ENCODE data around the gene AP3M1.

AP3M1 gene

DNA sequence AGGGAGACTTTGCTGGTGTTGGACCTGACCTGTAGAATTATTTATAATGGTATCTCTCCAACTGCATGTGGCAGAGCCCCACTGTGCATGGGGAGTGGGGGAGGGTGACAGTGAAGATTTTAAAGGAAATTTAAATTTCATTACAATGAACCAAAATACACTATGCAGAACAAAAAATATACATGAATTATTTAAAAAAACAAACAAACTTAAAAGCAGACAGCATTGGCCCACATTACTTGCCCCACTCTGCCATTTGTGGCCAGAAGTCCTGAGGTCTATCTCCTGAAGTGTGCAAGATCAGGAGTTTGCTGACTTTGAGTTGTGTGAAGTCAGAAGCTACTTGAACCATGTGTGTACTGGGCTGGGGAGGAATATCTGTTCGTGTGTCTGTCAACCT lies 40.5 kb downstream of the AP3M1 start:
- DNase-seq, result no peak

DNA sequence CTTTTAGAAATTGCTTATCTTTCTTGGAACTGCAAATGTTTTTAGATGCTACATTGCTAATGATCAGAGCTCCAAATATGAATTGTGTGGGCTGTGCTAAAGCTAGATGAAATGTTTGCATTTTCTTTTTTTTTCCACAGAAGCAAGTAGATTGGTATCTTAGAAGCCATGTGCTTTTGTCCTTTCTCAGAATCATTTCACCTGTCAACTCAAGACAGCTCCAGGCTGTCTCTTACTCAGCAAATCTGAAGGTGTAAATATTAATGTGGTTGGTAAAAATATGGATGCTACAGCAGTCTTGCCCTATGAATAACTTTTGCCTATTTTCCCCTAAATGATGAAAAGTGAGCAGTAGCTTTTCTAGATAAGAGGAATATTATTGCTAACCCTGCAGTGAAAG lies 41.2 kb downstream of the AP3M1 start:
- no peak for DNase-seq

DNA sequence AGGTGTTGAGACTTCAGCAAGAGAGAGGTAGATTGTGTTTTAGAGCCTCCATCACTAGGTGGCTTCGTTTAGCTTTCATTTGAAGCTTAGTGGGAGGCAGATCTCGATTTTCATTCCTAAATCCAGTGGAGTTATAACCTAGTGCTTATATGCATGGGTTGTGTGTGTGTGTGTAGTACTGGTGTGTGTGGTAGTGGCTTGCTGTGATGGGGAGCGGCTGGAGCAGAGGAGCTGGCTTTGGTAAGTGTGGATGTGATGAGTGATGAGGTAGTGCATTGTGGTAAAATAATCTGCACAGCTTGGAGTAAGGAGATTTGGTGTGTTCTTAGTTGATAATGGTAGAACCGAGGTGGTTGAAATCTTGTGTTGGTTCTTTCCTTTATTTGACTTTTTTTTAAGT lies 43.2 kb downstream of the AP3M1 start:
- DNase-seq, result no peak

DNA sequence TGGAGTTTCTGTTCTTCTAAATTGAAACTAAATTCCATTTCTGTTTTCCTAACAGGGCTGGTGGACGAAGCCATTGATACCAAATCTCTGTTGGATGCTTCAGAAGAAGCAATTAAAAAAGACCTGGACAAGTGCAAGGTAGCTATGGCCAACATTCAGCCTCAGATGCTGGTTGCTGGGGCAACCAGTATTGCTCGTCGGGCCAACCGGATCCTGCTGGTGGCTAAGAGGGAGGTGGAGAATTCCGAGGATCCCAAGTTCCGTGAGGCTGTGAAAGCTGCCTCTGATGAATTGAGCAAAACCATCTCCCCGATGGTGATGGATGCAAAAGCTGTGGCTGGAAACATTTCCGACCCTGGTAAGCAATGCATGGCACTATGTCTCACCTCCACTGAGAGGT lies 45.6 kb downstream of the AP3M1 start:
- no peak for DNase-seq

DNA sequence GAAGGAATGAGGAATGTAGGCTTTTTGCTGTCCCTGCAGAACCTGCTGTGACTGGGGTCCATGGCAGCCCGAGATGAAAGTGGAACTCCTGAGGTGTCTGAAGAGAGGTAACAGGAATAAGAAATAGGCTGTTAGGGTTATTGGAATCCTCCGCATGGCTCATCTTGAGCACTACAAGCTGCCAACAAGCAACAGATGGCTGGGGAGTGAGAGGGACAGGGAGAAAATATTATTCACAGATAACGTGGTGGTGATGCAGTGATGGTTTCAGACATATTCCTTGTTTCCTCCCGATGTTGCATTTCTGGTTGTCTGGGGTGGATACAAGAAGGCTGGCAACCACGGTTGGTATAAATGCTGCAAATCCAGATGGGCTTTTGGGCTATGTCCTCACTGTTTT lies 46.1 kb downstream of the AP3M1 start:
- DNase-seq, result no peak

DNA sequence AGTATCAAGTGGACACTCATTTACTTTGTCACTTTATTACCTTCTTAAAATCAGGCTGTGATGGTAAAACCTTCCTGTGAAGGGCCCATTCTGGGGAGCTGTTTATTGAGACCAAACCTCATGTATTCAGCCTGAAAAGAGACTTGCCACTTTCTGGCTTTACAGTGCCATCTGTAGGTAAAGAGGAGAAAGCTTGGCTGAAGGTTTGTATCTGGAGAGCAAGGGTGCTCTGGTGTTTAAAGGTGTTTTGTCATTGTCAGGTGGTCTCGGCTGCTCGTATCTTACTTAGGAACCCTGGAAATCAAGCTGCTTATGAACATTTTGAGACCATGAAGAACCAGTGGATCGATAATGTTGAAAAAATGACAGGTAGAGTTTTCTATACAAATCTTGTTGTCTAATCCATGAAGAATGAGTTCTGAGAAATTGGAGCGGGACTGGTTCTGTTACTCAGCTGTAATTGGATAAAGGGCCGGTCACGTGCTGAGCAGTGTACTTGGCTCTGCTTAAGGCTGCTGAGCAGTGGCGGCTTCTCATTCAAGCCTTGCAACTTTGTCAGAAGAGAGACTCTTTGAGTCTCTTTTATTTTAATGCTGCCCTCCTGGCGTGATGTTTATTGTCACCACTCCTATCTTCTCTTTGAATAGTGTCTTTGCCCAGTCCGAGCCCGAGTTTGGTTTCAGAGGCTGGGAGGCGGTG lies 46.9 kb downstream of the AP3M1 start:
- peak; percentile 45 for DNase-seq

DNA sequence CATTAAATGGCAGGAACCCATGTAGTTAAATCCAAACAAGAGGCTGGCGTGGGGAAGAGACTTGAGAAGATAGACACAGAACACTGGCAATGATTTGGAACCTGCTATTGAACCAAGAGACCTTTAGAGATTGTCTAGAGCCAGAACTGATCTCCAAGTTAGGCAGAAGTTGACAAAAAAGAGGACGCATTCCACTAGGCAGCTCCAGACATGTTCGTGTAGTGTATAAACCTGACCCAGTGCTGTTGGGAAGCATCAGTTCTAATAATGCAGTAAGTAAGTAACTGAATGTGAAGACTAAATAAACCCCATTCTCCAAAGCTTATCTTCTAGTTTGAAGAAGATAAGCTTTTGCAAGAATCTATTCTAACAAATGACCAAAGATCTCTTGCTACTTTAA lies 50.8 kb downstream of the AP3M1 start:
- no peak for DNase-seq

DNA sequence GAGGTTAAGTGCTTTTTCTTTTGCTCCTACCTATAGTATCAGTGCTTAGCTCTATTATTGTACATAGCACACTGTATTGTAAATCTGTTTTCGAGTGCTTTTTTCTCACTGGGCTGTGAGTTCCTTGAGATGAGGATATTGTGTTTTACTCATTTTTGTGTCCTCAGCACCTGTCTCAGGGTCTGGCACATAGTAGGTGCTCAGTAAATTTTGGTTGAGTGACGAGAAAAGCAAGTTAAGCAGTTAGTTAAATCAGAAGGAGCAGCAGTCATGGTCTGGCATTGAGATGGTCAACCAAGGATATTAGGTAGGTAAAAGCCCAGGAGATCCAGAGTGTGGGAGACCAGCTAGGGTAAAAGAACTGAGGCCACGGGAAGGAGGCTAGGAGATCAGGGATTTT lies 51.2 kb downstream of the AP3M1 start:
- no peak for DNase-seq

DNA sequence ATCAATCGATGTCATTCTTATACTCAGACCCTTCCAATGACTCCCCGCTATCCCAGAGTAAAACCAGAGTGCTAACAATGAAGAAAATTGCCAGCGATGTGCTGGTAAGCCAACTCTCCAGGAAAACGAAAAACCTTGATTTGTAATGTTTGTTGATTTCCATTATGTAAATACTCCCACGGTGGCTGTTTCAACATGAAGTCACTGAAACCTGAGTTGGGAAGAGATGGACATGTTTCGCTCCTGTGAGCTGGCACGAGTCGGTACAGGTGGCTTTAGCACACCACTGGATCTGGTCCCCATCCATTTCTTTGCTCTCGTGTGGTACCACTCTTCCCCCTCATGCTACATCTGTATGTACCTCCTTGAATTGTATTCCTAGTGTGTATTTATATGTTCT lies 52.9 kb downstream of the AP3M1 start:
- DNase-seq, result no peak

DNA sequence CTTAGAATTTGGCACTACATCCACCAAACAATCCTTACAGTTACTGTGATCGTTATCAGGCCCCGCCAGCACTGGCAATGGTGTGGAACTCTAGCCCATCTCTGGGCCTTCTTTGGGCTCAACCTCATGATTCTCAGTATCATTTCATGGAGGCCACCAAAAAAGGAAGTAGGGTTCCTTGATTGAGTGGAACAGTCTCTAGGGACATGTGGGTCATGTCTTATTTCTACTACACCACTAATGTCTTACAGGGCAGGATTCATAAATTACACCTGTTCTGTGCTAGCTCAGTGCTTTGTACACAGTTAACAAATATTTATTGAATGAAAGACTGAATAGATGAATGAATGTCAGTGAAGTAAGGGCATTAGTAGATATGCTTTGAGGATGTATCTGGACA lies 53.9 kb downstream of the AP3M1 start:
- no peak for DNase-seq

DNA sequence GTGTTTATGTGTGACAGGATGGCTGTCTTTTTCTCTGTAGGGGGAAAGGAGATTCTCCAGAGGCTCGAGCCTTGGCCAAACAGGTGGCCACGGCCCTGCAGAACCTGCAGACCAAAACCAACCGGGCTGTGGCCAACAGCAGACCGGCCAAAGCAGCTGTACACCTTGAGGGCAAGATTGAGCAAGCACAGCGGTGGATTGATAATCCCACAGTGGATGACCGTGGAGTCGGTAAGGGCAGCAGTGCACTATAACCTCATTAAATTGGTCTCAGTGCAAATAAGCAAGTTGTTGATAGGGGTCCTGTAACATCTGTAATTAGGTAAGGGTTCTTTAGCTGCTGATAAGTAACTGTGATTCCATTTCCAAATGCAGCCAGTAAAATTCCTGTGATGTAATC lies 56.4 kb downstream of the AP3M1 start:
- no peak for DNase-seq

DNA sequence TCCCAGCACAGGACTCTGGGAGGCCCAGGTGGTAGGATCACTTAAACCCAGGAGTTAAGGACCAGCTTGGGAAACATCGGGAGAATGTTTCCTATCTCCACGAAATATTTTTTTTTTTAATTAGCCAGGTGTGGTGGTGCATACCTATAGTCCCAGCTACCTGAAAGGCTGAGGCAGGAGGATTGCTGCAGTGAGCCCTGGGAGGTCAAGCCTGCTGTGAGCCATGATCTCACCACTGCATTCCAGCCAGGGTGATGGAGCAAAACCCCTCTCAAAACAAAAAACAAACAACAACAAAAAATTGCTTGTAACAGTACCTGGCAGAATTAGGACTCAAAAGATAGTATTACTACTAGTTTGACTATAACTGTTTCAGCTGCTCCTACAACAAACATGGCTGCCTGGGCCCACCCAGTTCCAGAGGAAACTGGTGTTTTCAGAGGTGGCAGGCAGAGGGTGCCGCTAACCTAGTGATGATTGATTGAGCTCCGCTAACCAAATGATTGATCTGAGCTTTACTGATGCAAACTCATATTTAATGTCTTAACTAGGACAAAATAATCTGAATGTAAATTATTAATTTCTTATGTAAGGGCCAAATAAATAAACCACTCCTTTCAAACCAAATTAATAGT lies 57.0 kb downstream of the AP3M1 start:
- no peak for DNase-seq

DNA sequence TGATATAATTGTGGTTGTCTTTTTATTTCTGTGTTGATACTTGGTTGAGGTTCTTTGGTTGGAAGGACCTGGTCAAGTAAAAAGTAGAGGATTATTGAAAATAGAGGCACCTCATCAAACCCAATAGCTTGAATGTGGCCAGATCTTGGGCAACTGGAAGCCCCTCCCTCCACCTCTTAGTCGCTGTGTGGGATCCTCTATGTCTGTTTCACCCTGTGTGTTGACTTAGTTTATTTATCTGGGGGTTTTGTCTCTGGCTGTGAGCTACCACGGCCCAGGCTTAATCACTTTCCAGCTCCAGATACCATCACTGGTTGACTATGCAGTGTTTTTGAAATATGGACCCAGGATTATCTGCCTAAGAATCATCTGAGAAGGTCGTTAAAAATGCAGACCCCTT lies 58.3 kb downstream of the AP3M1 start:
- DNase-seq, result no peak

DNA sequence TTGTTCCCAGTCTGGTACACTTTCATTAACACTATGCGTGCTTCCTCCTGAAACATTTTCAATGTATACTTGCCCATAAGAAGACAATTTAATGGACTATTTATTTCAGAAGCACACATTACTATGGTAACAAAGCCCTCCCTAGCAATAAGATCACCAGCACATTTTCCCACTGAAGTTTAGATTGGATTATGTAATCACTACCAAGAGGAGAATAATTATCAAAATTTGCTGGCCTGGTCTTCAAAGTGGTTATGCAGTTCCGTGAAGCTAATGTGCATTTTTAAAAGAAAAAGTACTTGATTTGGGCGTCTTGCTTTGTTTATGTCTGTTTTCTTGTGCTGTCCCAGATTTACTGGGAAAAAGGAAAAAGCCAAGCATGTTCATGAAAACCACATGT lies 61.9 kb downstream of the AP3M1 start:
- DNase-seq, result no peak

DNA sequence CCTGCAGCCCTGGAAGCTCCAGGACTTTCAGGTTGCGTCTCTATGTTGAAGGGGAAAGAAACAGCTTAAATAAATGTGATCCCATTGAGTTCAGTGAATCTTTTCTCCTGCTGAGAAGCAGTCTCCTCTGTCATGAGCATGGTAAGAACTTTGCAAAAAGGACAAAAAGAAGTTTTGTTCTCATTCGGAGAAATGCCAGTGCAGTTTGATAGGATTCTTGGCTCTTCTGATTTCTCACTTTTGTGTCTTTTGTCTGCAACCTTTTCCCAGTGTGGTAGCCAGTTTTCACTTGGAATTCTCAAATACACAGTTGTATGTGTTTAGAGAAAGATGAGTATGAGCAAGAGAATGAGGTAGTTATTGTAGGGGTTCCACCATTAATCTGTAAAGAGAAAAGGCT lies 64.3 kb downstream of the AP3M1 start:
- DNase-seq, result no peak

DNA sequence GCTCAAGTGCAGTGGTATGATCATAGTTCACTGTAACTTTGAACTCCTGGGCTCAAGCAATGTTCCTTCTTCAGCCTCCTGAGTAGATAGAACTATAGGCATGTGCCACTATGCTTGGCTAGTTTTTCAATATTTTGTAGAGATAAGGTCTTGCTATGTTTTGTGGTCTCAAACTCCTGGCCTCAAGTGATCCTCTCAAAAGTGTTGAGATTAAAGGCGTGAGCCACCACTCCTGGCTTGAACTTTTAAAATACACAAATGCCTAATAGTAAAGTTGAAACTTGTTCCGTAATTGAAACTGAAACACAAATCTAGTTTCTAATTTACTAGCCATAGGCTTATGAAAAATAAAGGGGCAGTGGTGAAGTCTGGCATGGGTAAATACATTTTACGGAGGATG lies 65.7 kb downstream of the AP3M1 start:
- DNase-seq, result peak; percentile 69

DNA sequence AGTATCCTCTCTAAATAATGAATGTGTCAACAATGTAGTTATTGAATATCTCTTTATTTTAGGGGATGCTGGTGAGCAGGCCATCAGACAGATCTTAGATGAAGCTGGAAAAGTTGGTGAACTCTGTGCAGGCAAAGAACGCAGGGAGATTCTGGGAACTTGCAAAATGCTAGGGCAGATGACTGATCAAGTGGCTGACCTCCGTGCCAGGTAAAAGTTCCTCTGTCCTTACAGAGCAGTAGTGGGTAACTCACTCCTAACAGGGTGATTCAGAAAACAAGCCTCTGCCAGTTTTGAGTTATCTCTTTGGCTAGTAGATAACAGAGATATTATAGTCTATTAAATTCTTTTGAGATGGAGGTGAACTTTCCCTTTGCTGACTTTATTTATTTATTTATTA lies 67.3 kb downstream of the AP3M1 start:
- no peak for DNase-seq

DNA sequence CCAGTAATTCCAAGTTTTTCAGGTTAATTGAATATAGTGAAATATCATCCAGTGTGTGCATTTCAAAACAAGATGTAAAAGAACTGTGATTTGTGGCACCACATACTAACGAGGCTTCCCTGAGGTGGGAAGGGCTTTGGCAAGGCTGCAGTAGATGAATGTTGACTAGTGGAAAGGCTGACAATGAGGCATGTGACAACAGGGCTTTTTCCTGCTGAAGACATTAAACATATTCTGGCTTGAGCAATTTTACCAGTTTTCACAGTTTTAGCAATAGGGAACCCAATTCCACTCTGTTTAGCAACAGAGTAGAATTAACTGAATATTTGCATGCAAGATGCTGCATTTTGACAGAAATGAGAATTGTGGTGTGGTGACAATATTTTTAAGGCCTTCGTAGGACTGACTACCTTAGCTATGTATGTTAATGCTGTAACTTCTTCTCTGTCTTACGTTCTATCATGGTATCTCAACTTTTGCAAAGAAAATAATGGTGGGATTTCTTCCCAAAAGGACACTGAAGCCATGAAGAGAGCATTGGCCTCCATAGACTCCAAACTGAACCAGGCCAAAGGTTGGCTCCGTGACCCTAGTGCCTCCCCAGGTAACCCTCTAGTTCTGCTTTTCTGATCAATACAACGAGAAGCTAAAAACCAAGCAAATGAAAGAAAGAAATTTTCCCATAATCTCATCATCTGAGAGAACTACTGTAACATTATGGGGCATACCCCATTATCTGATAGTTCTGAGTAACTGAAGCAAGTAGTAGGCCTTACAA lies 68.5 kb downstream of the AP3M1 start:
- DNase-seq, result no peak

DNA sequence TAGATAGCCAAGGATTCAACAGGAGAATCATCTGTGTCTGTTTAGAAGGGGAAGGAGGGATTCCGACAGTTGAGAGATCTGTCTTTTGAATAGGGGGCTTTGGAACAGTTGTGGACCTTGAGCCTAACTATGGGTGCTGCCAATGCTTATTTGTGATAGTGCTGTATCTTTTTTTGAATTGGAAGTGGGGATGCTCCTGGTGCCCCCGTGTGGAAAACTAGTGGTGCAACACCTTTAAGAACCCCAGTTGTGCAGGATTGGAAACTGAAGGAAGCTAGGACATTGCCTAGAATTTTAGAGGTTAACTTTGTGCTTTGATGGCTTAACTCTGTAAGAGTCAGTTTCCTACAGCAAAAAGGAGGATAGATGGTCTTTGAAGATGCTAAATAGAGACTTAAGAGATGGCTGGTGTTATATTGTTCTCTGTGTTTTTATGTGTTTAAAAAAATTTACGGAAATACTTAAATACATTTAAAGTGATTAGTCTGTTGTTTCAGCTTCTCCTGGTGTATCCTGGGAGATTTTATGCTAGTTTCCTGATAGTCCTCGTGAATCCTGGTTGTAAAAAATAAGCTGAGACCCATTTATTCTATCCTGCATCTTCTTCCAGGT lies 69.3 kb downstream of the AP3M1 start:
- peak; percentile 66 for DNase-seq

DNA sequence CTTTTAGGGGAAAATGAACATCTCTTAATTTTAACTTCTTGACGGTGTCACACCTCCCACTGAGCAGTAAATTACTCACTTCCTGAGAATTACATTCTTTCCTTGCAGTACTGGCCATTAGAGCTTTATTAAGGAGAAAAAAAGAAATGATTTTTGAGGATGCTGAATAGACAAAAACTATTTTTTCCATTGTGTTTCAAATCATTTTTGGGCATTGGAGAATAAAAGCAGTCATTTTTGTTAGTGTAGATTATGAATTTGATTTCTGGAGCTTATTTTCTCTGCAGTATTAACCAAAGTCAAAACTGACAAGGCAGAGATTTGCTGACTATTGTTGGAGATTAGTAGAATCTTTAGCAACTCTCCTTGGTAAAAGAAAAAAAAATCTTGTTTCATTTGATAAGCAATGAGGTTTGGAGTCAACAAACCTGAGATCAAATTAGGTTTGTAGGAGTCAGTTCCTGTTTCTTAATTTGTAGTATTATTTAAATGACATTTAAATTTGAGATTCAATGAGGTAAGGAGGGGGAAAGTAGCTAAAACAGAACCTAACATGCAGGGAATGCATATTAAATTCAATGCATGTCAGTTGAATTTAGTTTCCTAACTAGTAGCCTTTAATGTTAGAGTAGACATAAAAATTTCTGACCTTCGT lies 70.6 kb downstream of the AP3M1 start:
- no peak for DNase-seq

DNA sequence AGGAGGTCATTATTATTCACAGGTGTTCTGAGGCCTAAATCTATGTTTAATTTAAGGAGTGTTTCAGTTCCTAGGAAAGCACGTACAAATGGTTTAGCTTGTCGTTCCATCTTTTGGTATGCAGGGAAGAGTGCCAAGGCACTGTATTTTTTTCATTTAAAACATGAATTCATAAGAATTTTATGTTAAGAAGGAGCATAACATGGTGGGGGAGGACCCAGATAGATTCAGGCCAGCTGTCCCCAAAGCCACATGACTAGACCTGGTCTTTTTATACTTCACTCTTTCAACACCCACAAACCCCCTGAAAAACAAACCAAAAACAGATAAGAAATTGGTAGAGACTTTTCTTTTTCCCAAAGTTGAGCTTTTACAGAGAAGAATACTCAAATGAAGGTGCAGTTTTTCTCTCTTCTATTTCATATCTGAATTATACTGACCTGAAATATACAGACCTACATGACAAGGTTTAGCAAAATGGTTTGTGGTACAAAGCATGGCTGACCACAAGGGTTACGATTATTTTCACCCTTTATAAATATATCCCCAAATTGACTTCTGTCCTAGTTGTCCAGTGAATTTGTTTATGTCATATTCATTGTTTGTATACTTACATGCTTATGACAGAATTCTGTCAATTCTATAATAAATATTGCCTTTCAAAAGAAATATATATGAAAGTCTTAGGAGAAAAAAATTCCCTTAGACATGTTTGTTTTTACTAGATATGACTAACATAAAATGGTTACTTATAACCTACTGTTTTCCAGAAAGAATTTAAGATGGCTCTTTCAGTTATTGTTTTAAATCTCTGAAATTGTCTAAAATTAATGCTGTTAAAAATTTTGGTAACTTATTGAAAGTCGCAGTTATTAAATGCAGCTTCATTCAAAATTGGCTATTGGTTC lies 71.3 kb downstream of the AP3M1 start:
- DNase-seq, result no peak

DNA sequence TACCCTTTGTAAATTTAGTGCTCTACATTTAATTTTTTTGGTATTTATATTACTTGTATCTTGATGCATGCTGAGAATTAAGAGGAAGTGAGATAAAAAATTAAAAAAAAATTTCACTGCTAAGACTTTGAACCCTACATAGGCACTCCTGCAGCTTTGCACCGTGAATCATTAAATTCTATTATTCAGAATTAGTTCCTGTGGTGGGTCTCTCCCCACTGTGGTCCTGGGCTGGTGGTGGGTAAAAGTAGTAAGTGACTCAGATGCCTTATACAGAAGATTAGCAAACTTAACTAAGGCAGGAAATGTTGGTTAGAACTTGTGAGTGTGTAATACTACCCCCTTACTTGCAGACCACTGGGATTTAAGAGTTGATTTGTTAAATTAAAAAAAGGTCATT lies 72.6 kb downstream of the AP3M1 start:
- peak; percentile 80 for DNase-seq
